ENCODE data around the gene KIF4A. TPM values are rescaled to one million over a fixed set of nuclear protein-coding genes. Genes with fewer than 3 reads are reported as not detected.
"Not testable (repeated sequence)": the region's sequence is repeated elsewhere in the genome, so short reads cannot be mapped to it uniquely, and the experiment has no call there.

The KIF4A gene
- total RNA-seq, 1 experiment from 2014 or later = 51.2 TPM

GRCh38 chrX:70280573-70280972 lies 9.3 kb upstream of the KIF4A start:
- DNase-seq (ENCODE audit: low spot score) = no peak

GRCh38 chrX:70281951-70282350 lies 8.0 kb upstream of the KIF4A start, which contains the start of gene RAB41:
TSS of gene RAB41 (plus strand) at chrX:70282172. CDS start at chrX:70282218, 46 bp downstream.
- no peak for DNase-seq (ENCODE audit: low spot score)

GRCh38 chrX:70289168-70289792 lies 624 bp upstream of the KIF4A start:
- no peak for DNase-seq (ENCODE audit: low spot score)

- no peak for DNase-seq (ENCODE audit: low spot score)
These were observed 2.9 kb downstream of the KIF4A start for GRCh38 chrX:70292788-70293187.

GRCh38 chrX:70293621-70294020 lies 3.7 kb downstream of the KIF4A start:
- no peak for DNase-seq (ENCODE audit: low spot score)

- DNase-seq (ENCODE audit: low spot score) = no peak
These were observed 11.8 kb downstream of the KIF4A start for GRCh38 chrX:70301716-70302115.

GRCh38 chrX:70313503-70313902 lies 23.6 kb downstream of the KIF4A start:
- peak; percentile 37 for DNase-seq (ENCODE audit: low spot score)

- no peak for DNase-seq (ENCODE audit: low spot score)
These were observed 32.9 kb downstream of the KIF4A start for GRCh38 chrX:70322784-70323183.

- DNase-seq (ENCODE audit: low spot score) = not testable (repeated sequence)
These were observed 33.7 kb downstream of the KIF4A start for GRCh38 chrX:70323628-70324027.

- DNase-seq (ENCODE audit: low spot score) = no peak
These were observed 34.4 kb downstream of the KIF4A start for GRCh38 chrX:70324326-70324725.

GRCh38 chrX:70331161-70331560 lies 41.3 kb downstream of the KIF4A start:
- no peak for DNase-seq (ENCODE audit: low spot score)

GRCh38 chrX:70332600-70332999 lies 42.7 kb downstream of the KIF4A start:
- peak; percentile 1 for DNase-seq (ENCODE audit: low spot score)

GRCh38 chrX:70336767-70337166 lies 46.9 kb downstream of the KIF4A start:
- DNase-seq (ENCODE audit: low spot score) = no peak

GRCh38 chrX:70338290-70338689 lies 48.4 kb downstream of the KIF4A start:
- no peak for DNase-seq (ENCODE audit: low spot score)

GRCh38 chrX:70343435-70343834 lies 53.5 kb downstream of the KIF4A start:
- DNase-seq (ENCODE audit: low spot score) = no peak

- no peak for DNase-seq (ENCODE audit: low spot score)
These were observed 56.6 kb downstream of the KIF4A start for GRCh38 chrX:70346418-70347070.

- not testable (repeated sequence) for DNase-seq (ENCODE audit: low spot score)
These were observed 58.9 kb downstream of the KIF4A start for GRCh38 chrX:70348825-70349224.

- not testable (repeated sequence) for DNase-seq (ENCODE audit: low spot score)
These were observed 59.6 kb downstream of the KIF4A start for GRCh38 chrX:70349367-70350125.

- DNase-seq (ENCODE audit: low spot score) = no peak
These were observed 62.6 kb downstream of the KIF4A start for GRCh38 chrX:70352496-70352895.

GRCh38 chrX:70353514-70353913 lies 63.6 kb downstream of the KIF4A start:
- DNase-seq (ENCODE audit: low spot score) = no peak

GRCh38 chrX:70354716-70355115 lies 64.8 kb downstream of the KIF4A start:
- DNase-seq (ENCODE audit: low spot score) = no peak

- DNase-seq (ENCODE audit: low spot score) = no peak
These were observed 69.6 kb downstream of the KIF4A start for GRCh38 chrX:70359458-70359857.

GRCh38 chrX:70360366-70360765 lies 70.5 kb downstream of the KIF4A start:
- DNase-seq (ENCODE audit: low spot score) = no peak

Data from A172 (cell line).